Kidney (tissue), 14 donors: ENCODE data around the gene HSPA5. TPM values are rescaled to one million over a fixed set of nuclear protein-coding genes. Genes with fewer than 3 reads are reported as not detected.

Experiments used
- DNase-seq, 5 donors: peaks; one replicate each; pipeline ENCODE4 v3.0.0-alpha.2; 2013 to 2020
- FAIRE-seq: peaks from 2 replicates; lab custom pipeline; 2012; peaks lifted over from hg19 to GRCh38; lab: Jason Lieb, UNC
- H3K27ac ChIP-seq, 2 donors: one replicate each; pipeline ENCODE4 v1.7.0; 2013; ENCODE audit warnings: low read depth in 2 of 2, low read length in 2 of 2, inconsistent platforms in 1 of 2
- H3K27me3 ChIP-seq: one replicate; pipeline ENCODE4 v1.7.1; 2013; ENCODE audit warnings: low read length, inconsistent platforms; ENCODE audit not compliant: control insufficient read depth, insufficient read depth
- H3K36me3 ChIP-seq, 3 donors: one replicate each; pipeline versions ENCODE4 v1.7.0 to v1.7.1; 2013; ENCODE audit warnings: low read length in 3 of 3, control low read depth in 1 of 3, inconsistent platforms in 1 of 3; ENCODE audit not compliant: insufficient read depth in 3 of 3, control insufficient read depth in 2 of 3
- H3K4me1 ChIP-seq, 3 donors: one replicate each; pipeline versions ENCODE4 v1.7.0 to v1.7.1; 2013; ENCODE audit warnings: low read length in 3 of 3, inconsistent platforms in 1 of 3, low read depth in 1 of 3; ENCODE audit not compliant: control insufficient read depth in 2 of 3, insufficient read depth in 2 of 3
- H3K4me3 ChIP-seq, 3 donors: one replicate each; pipeline versions ENCODE4 v1.7.0 to v1.8.1; 2013; ENCODE audit warnings: low read length in 3 of 3, control low read depth in 1 of 3, inconsistent platforms in 1 of 3
- H3K9ac ChIP-seq, 3 donors: one replicate each; pipeline versions ENCODE4 v1.7.0 to v1.7.1; 2013; ENCODE audit warnings: low read length in 3 of 3, control low read depth in 1 of 3, inconsistent platforms in 1 of 3
- H3K9me3 ChIP-seq, 3 donors: one replicate each; pipeline versions ENCODE4 v1.7.0 to v1.7.1; 2013; ENCODE audit warnings: low read length in 3 of 3, control low read depth in 1 of 3, inconsistent platforms in 1 of 3; ENCODE audit not compliant: control insufficient read depth in 2 of 3, insufficient read depth in 1 of 3
- intact Hi-C: fragments of 100-400 bp; cut with DNase I; formaldehyde crosslinking; loops from one replicate; pipeline ENCODE4 v1.11.1; 2022
- polyA plus RNA-seq: library from polyadenylated mRNA; stranded (reverse); fragments of 350-450 nt; fragmentation: Illumina TruSeq; extraction: RNeasy Lipid Tissue Mini Kit (QIAGEN cat#74804); gene quantifications from one replicate; pipeline ENCODE4 v1.2.3, GENCODE V29; 2014; ENCODE audit warnings: low read depth, low replicate concordance; ENCODE audit not compliant: insufficient read depth
- total RNA-seq: library from RNA; stranded (reverse); fragmentation: NEBNext Ultra II Directional; extraction: Animal tissue kit (Norgen Biotek cat#: 25700); gene quantifications from one replicate; pipeline ENCODE4 v1.2.1, GENCODE V29; 2021
- TF ChIP-seq, protein P1 (sequence below): IDR thresholded peaks from 3 replicates; pipeline ENCODE4 v1.5.1; 2012; ENCODE audit warnings: mild to moderate bottlenecking, moderate library complexity, borderline replicate concordance; ENCODE audit not compliant: insufficient read depth; ENCODE audit errors: extremely low read depth
- donor health status: control.
- donor health status: control.
- donor health status: control.
- donor health status: control.
- donor health status: control.
- donor health status: DM: yes; HTN: yes; CAD: no.
- donor health status: Normal renal cell carcinoma (clear cell type).

Gene HSPA5
- total and polyA plus RNA-seq, 2 donors from 2014 or later: 289 to 358 TPM

DNA sequence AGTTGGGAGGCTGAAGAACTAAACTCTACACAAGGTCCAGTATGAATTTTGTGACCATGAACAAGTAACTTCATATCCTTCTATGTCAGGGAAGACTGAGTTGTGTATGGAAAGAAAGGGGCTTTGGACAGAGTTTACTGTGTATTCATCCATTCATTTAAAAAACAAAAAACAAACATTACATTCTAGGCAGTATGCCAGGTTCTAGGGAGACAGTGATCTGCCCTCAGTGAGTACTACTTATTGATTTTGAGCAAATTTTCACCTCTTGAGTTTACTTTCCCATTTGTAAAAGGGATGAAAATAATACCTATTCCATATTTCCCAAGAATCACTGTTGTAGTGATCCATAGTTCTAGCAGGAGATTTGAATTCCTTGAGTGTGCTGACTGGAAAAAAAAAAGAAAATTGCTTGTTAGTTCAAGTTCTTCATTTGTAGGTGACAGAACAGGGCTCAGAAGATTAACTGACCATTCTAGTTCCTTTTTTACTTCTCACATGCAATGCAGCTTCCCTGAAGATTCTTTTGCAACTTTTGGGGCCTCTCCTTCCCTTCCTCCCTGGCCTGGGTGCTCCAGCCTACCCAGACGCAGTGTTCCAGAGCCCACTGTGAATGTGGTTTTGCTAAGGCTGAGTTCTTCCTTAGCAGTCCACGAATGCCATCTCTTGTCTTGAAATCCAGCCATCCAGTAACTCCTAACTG, 17.8 kb upstream of the HSPA5 start:
- TF ChIP-seq, protein P1, sequence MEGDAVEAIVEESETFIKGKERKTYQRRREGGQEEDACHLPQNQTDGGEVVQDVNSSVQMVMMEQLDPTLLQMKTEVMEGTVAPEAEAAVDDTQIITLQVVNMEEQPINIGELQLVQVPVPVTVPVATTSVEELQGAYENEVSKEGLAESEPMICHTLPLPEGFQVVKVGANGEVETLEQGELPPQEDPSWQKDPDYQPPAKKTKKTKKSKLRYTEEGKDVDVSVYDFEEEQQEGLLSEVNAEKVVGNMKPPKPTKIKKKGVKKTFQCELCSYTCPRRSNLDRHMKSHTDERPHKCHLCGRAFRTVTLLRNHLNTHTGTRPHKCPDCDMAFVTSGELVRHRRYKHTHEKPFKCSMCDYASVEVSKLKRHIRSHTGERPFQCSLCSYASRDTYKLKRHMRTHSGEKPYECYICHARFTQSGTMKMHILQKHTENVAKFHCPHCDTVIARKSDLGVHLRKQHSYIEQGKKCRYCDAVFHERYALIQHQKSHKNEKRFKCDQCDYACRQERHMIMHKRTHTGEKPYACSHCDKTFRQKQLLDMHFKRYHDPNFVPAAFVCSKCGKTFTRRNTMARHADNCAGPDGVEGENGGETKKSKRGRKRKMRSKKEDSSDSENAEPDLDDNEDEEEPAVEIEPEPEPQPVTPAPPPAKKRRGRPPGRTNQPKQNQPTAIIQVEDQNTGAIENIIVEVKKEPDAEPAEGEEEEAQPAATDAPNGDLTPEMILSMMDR: no peak
- no peaks in the 10 kb centered on the region for H3K27me3 ChIP-seq
- no peak for FAIRE-seq
- no peak overlapping the region for H3K27ac ChIP-seq
- no peak overlapping the region for H3K4me3 ChIP-seq
- peaks cover 0 to 11% (median 0%) of the 10 kb centered on the region in 3 donors for H3K4me1 ChIP-seq
- H3K36me3 ChIP-seq: no peaks in the 10 kb centered on the region
- no peak for DNase-seq
- H3K9ac ChIP-seq: no peak overlapping the region
- no peaks in the 10 kb centered on the region for H3K9me3 ChIP-seq
- intact Hi-C loops: no loop called here

DNA sequence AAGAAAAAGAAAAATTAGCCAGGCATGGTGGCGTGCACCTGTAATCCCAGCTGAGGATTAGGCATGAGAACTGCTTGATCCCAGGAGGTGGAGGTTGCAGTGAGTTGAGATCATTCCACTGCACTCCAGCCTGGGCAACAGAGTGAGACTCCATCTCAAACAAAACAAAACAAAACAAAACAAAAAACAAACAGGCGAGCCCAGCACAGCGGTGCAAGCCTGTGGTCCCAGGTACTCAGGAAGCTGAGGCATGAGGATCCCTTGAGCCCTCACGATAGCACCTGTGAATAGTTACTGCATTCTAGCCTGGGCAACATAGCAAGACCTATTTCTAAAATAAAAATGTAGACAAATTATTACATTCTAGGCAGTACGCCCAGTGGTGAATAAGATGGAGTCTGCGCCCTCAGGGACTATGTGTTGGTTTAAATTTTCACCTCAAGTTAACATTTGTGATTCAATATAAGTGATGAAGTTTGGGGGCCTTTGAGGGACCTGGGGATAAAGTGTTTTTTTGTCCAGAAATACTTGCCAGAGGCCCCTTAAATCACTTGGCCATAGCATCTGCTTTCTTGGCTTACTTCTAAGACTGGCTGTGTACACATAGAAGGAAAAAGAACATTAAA, 17.1 kb upstream of the HSPA5 start:
- intact Hi-C loops: no loop called here
- DNase-seq: no peak
- TF ChIP-seq, protein P1: no peak
- H3K4me3 ChIP-seq: no peak overlapping the region
- H3K36me3 ChIP-seq: no peaks in the 10 kb centered on the region
- H3K27ac ChIP-seq: no peak overlapping the region
- no peaks in the 10 kb centered on the region for H3K27me3 ChIP-seq
- H3K4me1 ChIP-seq: peaks cover 0 to 6% (median 0%) of the 10 kb centered on the region in 3 donors
- no peak for FAIRE-seq
- no peak overlapping the region for H3K9ac ChIP-seq
- H3K9me3 ChIP-seq: no peaks in the 10 kb centered on the region

DNA sequence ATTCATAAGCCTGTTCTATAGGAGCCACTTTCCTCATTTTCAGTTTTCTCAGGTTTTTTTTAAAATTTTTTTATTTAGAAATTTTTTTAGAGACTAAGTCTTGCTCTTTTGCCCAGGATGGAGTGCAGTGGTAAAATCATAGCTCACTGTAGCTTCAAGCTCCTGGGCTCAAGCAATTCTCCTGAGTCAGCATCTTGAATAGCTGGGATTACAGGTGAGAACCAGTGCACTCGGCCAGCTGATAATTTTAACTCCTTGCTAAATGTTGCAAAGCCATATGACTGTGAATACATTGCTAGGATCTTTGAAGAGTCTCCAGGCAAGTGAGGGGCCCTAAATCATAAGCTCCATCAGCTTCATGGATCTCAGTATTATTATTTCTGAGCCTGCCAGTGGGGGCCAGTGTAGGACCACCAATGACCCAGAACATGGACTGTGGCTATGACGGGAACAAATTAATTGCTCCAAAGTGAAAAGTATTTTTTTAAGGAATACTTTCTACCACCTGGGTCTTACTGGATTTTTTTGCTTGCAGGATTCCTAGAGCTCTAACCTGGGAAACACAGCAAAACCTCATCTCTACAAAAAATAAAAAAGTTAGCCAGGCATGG, 14.7 kb upstream of the HSPA5 start:
- peak in 3 of 5 donors; percentile 21 to 41 (median 32) for DNase-seq
- intact Hi-C loops: no loop called here
- Histone ChIP-seq H3K4me3 (no peak overlapping the region), H3K27me3 (no peaks in the 10 kb centered on the region), H3K4me1 (no peaks in the 10 kb centered on the region), H3K9me3 (no peaks in the 10 kb centered on the region), H3K27ac (no peak overlapping the region), H3K36me3 (no peaks in the 10 kb centered on the region), H3K9ac (no peak overlapping the region)
- TF ChIP-seq, protein P1: peak; percentile 44
- no peak for FAIRE-seq
